AG09309 (cell line): Measurements from ENCODE around the gene ATOH7.
"Not testable (repeated sequence)": the region's sequence is repeated elsewhere in the genome, so short reads cannot be mapped to it uniquely, and the experiment has no call there.

ENCODE experiments used
- DNase-seq: peaks from one replicate; pipeline ENCODE4 v3.0.0-alpha.2; 2010; ENCODE audit warnings: low read depth
- H3K4me3 ChIP-seq: 2 replicates; pipeline ENCODE4 v1.5.1; 2011; ENCODE audit warnings: mild to moderate bottlenecking, low read depth, low read length, moderate library complexity; ENCODE audit not compliant: control insufficient read depth
- CTCF ChIP-seq: IDR thresholded peaks from 2 replicates; pipeline ENCODE4 v1.5.1; 2011; ENCODE audit warnings: mild to moderate bottlenecking, low read depth, low read length, inconsistent platforms; ENCODE audit not compliant: insufficient read depth, control insufficient read depth; ENCODE audit errors: missing control alignments

ATOH7 gene

DNA sequence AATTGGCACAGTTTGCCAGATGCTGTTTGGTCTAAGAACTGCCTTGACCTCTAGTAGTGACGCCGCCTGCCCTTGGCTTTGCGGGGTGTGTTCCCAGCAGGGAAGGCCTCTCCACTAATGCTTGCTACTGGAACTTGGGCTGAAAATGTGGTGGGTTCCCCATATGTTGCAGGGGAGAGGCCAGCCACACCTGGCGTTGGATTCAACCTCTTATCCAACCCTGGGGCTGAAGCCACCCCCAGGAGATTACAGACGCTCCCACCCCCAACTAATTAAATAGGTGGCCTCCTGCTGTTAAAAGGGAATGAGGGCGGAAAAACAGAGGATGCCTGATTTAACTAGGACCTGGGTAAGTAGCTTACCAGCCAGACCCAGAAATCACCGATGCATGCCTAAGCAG is 19.2 kb upstream of the ATOH7 start:
- no peak for DNase-seq
- TF ChIP-seq CTCF = no peak
- H3K4me3 ChIP-seq = no peak overlapping the region

- no peak for TF ChIP-seq CTCF
- no peak for DNase-seq
- no peak overlapping the region for H3K4me3 ChIP-seq
These were observed 17.4 kb upstream of the ATOH7 start for GRCh38 chr10:68249297-68249696.

GRCh38 chr10:68247931-68248330 is 16.0 kb upstream of the ATOH7 start:
- TF ChIP-seq CTCF = no peak
- no peak for DNase-seq

GRCh38 chr10:68246397-68246796 is 14.5 kb upstream of the ATOH7 start:
- not testable (repeated sequence) for DNase-seq, H3K4me3 ChIP-seq

More at GRCh38 chr10:68247931-68248330, 16.0 kb upstream of the ATOH7 start:
- H3K4me3 ChIP-seq = no peak overlapping the region

GRCh38 chr10:68242051-68242450 is 10.1 kb upstream of the ATOH7 start:
- no peak overlapping the region for H3K4me3 ChIP-seq
- TF ChIP-seq CTCF = no peak
- no peak for DNase-seq

DNA sequence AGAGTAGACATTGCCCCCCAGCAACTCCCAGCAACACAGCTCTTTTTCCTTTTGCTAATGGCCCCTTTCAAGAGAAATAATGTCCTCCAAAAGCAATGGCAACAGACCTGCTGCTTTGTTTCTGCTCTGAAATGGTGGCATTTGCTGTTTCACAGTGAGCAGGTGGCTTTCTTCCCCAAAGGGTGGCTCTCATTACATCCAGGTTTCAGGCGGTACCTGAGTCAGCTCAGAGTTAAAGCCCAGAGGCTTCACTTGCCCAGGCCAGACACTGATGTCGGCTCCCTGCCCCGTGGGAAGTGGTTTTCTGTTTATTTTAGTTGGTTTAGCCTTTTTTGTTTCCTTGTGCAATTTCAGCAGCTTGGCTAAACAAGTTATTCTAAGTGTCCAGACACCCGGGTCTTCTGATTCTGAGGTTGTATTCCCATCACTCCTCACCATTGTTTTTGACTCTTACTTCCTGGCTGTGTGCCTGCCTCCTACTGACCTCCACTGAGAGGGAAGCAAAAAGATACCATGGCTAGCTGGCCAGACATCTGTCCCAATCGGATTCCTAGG is 7.8 kb upstream of the ATOH7 start:
- no peak for TF ChIP-seq CTCF
- no peak overlapping the region for H3K4me3 ChIP-seq
- DNase-seq = no peak

DNA sequence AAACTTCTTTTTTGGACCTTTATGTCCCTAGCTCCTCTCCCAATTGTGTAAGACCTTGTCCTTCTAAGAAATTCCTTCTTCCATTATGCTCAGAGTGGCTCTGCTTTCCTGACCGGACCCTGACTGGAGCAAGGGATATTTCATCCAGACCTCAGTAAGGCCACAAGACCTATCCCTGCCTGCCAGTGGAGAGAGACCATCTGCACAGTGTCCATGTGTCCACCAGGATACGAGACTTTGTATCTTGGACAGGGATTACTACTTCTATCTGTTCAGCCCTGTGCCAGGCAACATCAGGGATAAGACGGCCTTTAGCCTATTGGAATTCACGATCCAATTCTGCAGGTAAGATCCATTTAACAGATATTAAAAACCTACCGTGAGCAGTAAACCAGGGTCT is 7.2 kb upstream of the ATOH7 start:
- no peak for TF ChIP-seq CTCF
- DNase-seq = no peak
- no peak overlapping the region for H3K4me3 ChIP-seq
